Measurements from ENCODE around the gene MAL.
"Not testable (repeated sequence)": the region's sequence is repeated elsewhere in the genome, so short reads cannot be mapped to it uniquely, and the experiment has no call there.

Gene MAL

DNA sequence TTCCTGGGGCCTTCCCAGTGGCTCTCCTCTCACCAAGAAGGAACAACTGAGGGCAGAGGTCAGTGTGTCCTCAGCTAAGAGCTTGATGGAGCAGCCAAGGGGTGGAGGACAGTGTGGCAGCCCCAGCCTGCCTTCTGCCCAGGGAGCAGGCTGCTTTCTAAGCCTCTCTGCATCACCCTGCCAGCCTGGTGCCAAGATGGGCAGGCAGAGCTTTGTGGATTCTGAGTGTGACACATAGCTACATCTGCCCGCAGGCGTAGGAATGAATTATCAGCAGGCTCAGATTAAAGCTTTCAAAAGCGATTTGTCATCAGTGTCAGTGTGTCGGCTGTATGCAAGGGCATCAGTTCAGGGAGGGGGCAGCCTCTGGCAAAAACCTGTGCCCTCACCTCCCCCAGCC, 8.7 kb downstream of the MAL start:
- no peak for DNase-seq (ENCODE audit: low spot score)

DNA sequence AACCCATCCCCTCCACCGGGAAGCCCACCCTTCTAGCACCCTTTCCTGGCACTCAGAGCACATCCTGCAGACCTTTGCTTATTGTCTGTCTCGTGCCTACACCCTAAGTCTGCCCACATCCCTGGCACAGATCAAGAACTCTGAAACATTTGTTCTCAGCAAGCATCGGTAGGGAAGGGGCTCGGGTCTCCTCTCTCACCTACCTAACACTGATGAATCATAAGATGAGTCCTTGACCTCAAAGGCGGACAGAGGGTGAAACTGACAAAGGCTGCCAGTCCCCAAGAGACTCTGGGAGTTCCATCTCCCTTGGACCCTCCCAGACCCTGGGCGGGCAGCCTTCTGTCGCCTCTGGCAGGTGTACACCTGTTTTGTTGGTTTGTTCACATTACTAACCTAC, 9.3 kb downstream of the MAL start:
- no peak for DNase-seq (ENCODE audit: low spot score)

GRCh38 chr2:95036596-95037383, 11.3 kb downstream of the MAL start:
- no peak for DNase-seq (ENCODE audit: low spot score)

GRCh38 chr2:95037384-95037839, 11.9 kb downstream of the MAL start:
- DNase-seq (ENCODE audit: low spot score): no peak

- not testable (repeated sequence) for DNase-seq (ENCODE audit: low spot score)
Measured at GRCh38 chr2:95037841-95038585, 12.5 kb downstream of the MAL start.

- no peak for DNase-seq (ENCODE audit: low spot score)
Measured at GRCh38 chr2:95038635-95039298, 13.3 kb downstream of the MAL start.

DNA sequence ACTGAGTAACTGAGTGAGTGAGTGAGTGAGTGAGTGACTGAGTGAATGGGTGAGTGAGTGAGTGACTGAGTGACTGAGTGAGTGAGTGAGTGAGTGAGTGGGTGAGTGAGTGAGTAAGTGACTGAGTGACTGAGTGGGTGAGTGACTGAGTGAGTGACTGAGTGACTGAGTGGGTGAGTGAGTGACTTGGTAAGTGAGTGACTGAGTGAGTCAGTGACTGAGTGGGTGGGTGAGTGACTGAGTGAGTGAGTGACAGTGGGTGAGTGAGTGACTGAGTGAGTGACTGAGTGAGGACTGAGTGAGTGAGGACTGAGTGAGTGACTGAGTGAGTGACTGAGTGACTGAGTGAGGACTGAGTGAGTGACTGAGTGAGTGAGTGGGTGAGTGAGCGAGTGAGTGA, 13.9 kb downstream of the MAL start:
- DNase-seq (ENCODE audit: low spot score): no peak

GRCh38 chr2:95039978-95040377, 14.5 kb downstream of the MAL start:
- DNase-seq (ENCODE audit: low spot score): no peak

GRCh38 chr2:95040426-95040825, 14.9 kb downstream of the MAL start:
- DNase-seq (ENCODE audit: low spot score): no peak

DNA sequence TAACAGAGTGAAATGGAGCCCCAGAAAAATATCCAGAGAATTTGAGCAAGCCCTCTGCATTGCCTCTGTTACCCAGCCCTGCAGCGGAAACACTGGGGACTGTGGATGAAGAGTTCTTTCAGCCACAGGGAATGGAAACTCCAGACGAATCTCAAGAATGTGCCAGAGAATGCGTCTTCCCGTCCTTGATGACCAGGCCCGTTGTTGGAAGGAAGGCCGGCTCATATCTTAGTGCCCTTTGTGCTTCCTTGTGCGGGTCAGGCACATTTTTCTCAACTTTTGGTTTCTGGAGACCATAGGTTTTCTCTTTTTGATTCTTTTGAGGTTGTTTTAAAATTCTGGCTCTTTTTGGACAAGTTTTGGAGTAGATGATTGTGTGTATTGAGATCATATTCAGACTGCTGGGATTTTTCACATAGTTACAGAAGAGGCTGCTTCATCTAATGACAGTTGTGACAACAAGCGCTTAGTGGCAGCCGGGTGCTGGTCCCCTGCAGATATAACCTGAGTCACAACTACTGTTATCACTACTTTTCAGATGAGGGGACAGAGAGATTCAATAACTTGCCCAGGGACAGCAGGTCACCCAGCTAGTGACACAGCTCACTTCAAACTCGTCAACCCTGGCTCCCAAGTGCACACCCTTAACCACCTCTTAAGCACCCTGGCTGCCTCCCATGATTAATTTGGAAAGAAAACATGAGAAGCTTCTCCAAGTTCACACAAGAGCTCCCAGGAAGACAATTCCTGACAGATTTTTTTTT, 15.7 kb downstream of the MAL start:
- DNase-seq (ENCODE audit: low spot score): no peak

- DNase-seq (ENCODE audit: low spot score): no peak
Measured at GRCh38 chr2:95041824-95042442, 16.4 kb downstream of the MAL start.

- DNase-seq (ENCODE audit: low spot score): no peak
Measured at GRCh38 chr2:95042472-95043271, 17.2 kb downstream of the MAL start.

- DNase-seq (ENCODE audit: low spot score): no peak
Measured at GRCh38 chr2:95043300-95044093, 18.0 kb downstream of the MAL start.

GRCh38 chr2:95044601-95045000, 19.1 kb downstream of the MAL start:
- no peak for DNase-seq (ENCODE audit: low spot score)

GRCh38 chr2:95046371-95047112, 21.0 kb downstream of the MAL start:
- no peak for DNase-seq (ENCODE audit: low spot score)

GRCh38 chr2:95047629-95048510, 22.4 kb downstream of the MAL start:
- no peak for DNase-seq (ENCODE audit: low spot score)

DNA sequence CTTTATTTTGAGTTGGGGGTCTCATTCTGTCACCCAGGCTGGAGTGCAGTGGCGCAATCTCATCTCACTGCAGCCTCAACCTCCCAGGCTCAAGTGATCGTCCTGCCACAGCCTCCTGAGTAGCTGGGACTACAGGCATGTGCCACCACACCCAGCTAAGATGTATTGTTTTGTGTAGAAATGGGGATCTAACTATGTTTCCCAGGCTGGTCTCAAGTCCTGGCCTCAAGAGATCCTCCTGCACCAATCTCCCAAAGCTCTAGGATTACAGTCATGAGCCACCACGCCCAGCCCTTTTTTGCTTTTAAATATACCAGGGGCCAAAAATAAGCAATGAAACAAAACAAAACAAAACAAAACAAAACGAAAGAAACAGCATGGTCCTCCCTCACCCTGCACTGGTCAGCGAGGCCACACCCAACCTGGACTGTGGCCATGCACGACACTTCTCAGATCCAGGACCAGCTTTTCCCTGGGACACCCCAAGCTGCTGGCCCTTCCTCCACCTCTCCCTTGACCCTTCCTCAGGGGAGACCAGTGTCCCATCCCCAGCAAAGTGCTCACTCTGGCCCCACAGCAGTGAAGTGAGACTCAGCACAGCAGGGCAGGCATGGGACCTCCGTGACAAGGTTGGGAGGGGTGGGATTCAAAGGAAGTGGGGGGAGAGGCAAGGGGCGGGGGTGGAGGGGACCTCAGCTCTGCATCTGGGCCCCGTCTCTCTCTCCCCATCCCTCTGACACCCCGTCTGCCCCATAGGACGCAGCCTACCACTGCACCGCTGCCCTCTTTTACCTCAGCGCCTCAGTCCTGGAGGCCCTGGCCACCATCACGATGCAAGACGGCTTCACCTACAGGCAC, 23.5 kb downstream of the MAL start:
- DNase-seq (ENCODE audit: low spot score): no peak

GRCh38 chr2:95049683-95049955, 24.1 kb downstream of the MAL start:
- no peak for DNase-seq (ENCODE audit: low spot score)
